Caco-2 (cell line): Measurements from ENCODE around the gene PTTG1IP2. TPM values are rescaled to one million over a fixed set of nuclear protein-coding genes. Genes with fewer than 3 reads are reported as not detected.

ENCODE experiments used
- BruUV-seq: library from RNA; stranded (reverse); fragments of 400-500 nt; replicated peaks from 2 replicates; lab custom pipeline; 2021; lab: Mats Ljungman, UMichigan
- CTCF ChIA-PET: fragments of 300-600 bp; sonication (Branson Sonifier 250); formaldehyde crosslinking; loops from one replicate; lab custom pipeline; 2022; ENCODE audit warnings: antibody characterized with exemption; lab: Charles Lee
- POLR2A ChIA-PET: fragments of 300-600 bp; sonication (Branson Sonifier 250); formaldehyde crosslinking; loops from one replicate; lab custom pipeline; 2022; ENCODE audit warnings: antibody characterized with exemption; lab: Charles Lee
- DNase-seq, 2 experiments: peaks; one replicate each; pipeline versions ENCODE4 v3.0.0 to v3.0.0-alpha.2; 2020 to 2022
- H3K27me3 ChIP-seq: replicated peaks from 2 replicates; pipeline ENCODE4 v1.6.0; 2011; ENCODE audit warnings: low read length; ENCODE audit not compliant: control insufficient read depth, insufficient read depth
- H3K36me3 ChIP-seq: 2 replicates; pipeline ENCODE4 v1.5.1; 2011; ENCODE audit warnings: low read length; ENCODE audit not compliant: control insufficient read depth, insufficient read depth
- H3K4me1 ChIP-seq: fragments of 250-450 bp; sonication (Bioruptor Pico); 2 replicates; pipeline ENCODE4 v1.5.1; 2020; ENCODE audit warnings: mild to moderate bottlenecking
- H3K4me3 ChIP-seq: 2 replicates; pipeline ENCODE4 v1.5.1; 2011; ENCODE audit warnings: low read depth, mild to moderate bottlenecking, control low read depth, low read length
- H3K9me3 ChIP-seq: fragments of 250-450 bp; sonication (Bioruptor Pico); 2 replicates; pipeline ENCODE4 v1.5.1; 2020; ENCODE audit warnings: mild to moderate bottlenecking, moderate library complexity
- H3K27ac Mint-ChIP-seq: one replicate; pipeline ENCODE4 v1.8.0; 2022; ENCODE audit warnings: mixed read lengths; ENCODE audit not compliant: unreplicated experiment
- H3K27me3 Mint-ChIP-seq: one replicate; pipeline ENCODE4 v1.8.0; 2022; ENCODE audit warnings: mixed read lengths; ENCODE audit not compliant: insufficient read depth, unreplicated experiment
- H3K36me3 Mint-ChIP-seq: one replicate; pipeline ENCODE4 v1.8.0; 2022; ENCODE audit warnings: mild to moderate bottlenecking, mixed read lengths; ENCODE audit not compliant: insufficient read depth, unreplicated experiment
- H3K4me1 Mint-ChIP-seq: one replicate; pipeline ENCODE4 v1.8.0; 2022; ENCODE audit warnings: low read depth, mixed read lengths; ENCODE audit not compliant: unreplicated experiment
- H3K4me3 Mint-ChIP-seq: one replicate; pipeline ENCODE4 v1.8.0; 2022; ENCODE audit warnings: mild to moderate bottlenecking, moderate library complexity, mixed read lengths; ENCODE audit not compliant: unreplicated experiment
- H3K9me3 Mint-ChIP-seq: one replicate; pipeline ENCODE4 v1.8.0; 2022; ENCODE audit warnings: mixed read lengths; ENCODE audit not compliant: unreplicated experiment
- CTCF ChIP-seq, 2 experiments: fragments of 200-600 bp in 1 of 2; IDR thresholded peaks; 1 replicate in 1 of 2; 2 replicates in 1 of 2; pipeline versions ENCODE4 v1.5.1 to v1.8.0; 2011 to 2022; ENCODE audit warnings: antibody characterized with exemption in 1 of 2, control low read depth in 1 of 2, inconsistent platforms in 1 of 2, low read depth in 1 of 2, low read length in 1 of 2, mild to moderate bottlenecking in 1 of 2, moderate library complexity in 1 of 2; ENCODE audit not compliant: insufficient read depth in 1 of 2, severe bottlenecking in 1 of 2, unreplicated experiment in 1 of 2
- intact Hi-C: fragments of 100-400 bp; cut with micrococcal nuclease; formaldehyde crosslinking; loops from one replicate; pipeline ENCODE4 v1.10.0; 2022; ENCODE audit not compliant: unreplicated experiment
- total RNA-seq: library from RNA; stranded (reverse); gene quantifications from 2 replicates; pipeline ENCODE4 v1.2.3, GENCODE V29; 2022

PTTG1IP2 gene
- total RNA-seq, 1 experiment from 2014 or later, result not detected

DNA sequence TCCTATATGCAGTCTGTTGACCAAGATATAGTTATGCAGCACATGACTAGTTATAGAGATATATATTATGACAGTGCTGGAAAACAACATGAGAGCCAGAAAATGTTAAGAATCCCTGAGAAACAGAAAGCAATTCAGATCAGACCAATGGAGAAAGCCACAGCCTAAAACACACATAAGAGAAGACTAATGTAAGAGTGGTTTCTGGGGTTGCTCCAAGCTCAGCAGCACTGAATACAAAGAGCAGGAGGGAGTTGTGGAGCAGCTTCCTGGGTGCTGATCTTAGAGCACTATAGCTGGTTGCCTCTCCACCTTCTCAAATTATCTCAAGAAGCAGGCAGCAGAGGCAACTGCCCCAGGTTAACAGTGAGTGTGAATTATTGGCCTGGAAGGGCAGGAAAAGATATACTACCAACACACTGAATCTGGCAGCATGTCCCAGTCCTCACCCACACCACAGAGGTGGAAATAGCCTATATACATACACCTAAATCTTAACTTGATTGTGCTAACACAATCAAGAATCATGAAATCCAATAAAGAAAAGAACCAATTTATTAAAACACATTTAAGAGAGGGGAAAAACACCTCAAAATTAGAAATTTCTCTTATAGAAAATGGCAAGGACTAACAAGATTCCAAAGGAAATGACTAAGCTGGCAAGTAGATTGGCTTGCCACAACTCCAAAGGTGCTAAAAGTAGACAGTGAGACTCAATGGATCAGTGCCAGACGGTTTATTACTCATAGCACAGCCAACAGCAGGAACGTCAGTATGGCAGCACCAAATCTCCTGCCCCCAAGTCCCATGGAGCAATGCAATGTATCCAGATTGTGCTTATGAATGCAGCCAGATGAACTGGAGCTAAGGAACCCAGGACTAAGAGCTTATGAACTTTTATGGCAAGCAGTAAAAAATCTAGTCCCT, 5.1 kb downstream of the PTTG1IP2 start:
- no peak for DNase-seq
- TF ChIP-seq CTCF (IDR thresholded peaks at IDR 0.05; ENCODE audit: insufficient read depth in 1 of 2, low read depth in 1 of 2, low read length in 1 of 2, severe bottlenecking in 1 of 2, unreplicated experiment in 1 of 2), result no peak
- CTCF ChIA-PET, result no interaction called here
- no peaks in the 10 kb centered on the region for H3K36me3 Mint-ChIP-seq
- Histone ChIP-seq H3K9me3 (no peaks in the 10 kb centered on the region; the same call in 1 of the 2 replicates), H3K27me3 (no peaks in the 10 kb centered on the region), H3K4me3 (no peak overlapping the region), H3K36me3 (no peaks in the 10 kb centered on the region), H3K4me1 (no peaks in the 10 kb centered on the region)
- H3K4me3 Mint-ChIP-seq, result no peak overlapping the region
- POLR2A ChIA-PET, result no interaction called here
- intact Hi-C loops, result no loop called here
- H3K27ac Mint-ChIP-seq, result no peak overlapping the region
- no TSS peak for BruUV-seq
- H3K9me3 Mint-ChIP-seq, result no peaks in the 10 kb centered on the region
- peaks cover 9% of the 10 kb centered on the region for H3K27me3 Mint-ChIP-seq
- H3K4me1 Mint-ChIP-seq, result no peaks in the 10 kb centered on the region

DNA sequence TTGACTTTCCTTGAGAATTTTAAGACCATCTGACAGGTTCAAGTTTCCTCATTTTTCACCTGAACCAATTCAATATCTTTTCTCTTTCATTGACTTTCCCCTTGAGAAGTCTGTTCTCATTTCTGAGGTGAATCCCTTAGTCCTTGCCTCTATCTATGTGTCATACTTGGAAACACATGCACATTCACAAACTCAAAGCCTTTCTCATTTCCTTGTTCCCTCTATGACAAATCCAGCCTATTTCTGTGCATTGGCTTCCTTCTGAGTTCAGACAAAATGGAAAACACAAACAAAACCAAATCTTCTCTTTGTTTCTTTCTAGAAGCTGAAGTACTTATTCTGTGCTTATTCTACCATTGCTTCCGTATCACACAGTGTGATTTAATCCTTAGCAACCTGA, 13.8 kb downstream of the PTTG1IP2 start:
- H3K9me3 ChIP-seq, result no peaks in the 10 kb centered on the region
- H3K4me1 Mint-ChIP-seq, result no peaks in the 10 kb centered on the region
- no peak for TF ChIP-seq CTCF (IDR thresholded peaks at IDR 0.05; ENCODE audit: insufficient read depth in 1 of 2, low read depth in 1 of 2, low read length in 1 of 2, severe bottlenecking in 1 of 2, unreplicated experiment in 1 of 2)
- H3K4me1 ChIP-seq, result no peaks in the 10 kb centered on the region
- no TSS peak for BruUV-seq
- peaks cover 8% of the 10 kb centered on the region for H3K27me3 Mint-ChIP-seq
- H3K36me3 ChIP-seq, result no peaks in the 10 kb centered on the region
- no peaks in the 10 kb centered on the region; the same call in 1 of the 2 replicates for H3K27me3 ChIP-seq
- intact Hi-C loops, result no loop called here
- CTCF ChIA-PET, result no interaction called here
- no peaks in the 10 kb centered on the region for H3K9me3 Mint-ChIP-seq
- no peaks in the 10 kb centered on the region for H3K36me3 Mint-ChIP-seq
- no peak overlapping the region for H3K4me3 Mint-ChIP-seq
- POLR2A ChIA-PET, result no interaction called here
- H3K4me3 ChIP-seq, result no peak overlapping the region
- DNase-seq, result no peak
- no peak overlapping the region for H3K27ac Mint-ChIP-seq

GRCh38 chr7:90484706-90485105, 15.3 kb downstream of the PTTG1IP2 start:
- no peaks in the 10 kb centered on the region; the same call in 1 of the 2 replicates for H3K27me3 ChIP-seq
- intact Hi-C loops, result no loop called here
- H3K4me3 ChIP-seq, result no peak overlapping the region
- BruUV-seq, result no TSS peak
- no peaks in the 10 kb centered on the region for H3K9me3 ChIP-seq
- CTCF ChIA-PET, result no interaction called here
- H3K36me3 Mint-ChIP-seq, result no peaks in the 10 kb centered on the region
- H3K4me1 ChIP-seq, result no peaks in the 10 kb centered on the region
- no peaks in the 10 kb centered on the region for H3K9me3 Mint-ChIP-seq
- H3K4me3 Mint-ChIP-seq, result no peak overlapping the region
- no peaks in the 10 kb centered on the region for H3K36me3 ChIP-seq
- POLR2A ChIA-PET, result no interaction called here
- peaks cover 11% of the 10 kb centered on the region for H3K27me3 Mint-ChIP-seq
- no peak for DNase-seq
- no peak overlapping the region for H3K27ac Mint-ChIP-seq
- H3K4me1 Mint-ChIP-seq, result no peaks in the 10 kb centered on the region
- no peak for TF ChIP-seq CTCF (IDR thresholded peaks at IDR 0.05; ENCODE audit: insufficient read depth in 1 of 2, low read depth in 1 of 2, low read length in 1 of 2, severe bottlenecking in 1 of 2, unreplicated experiment in 1 of 2)
